Esophagus muscularis mucosa (tissue), 4 donors: ENCODE results near the gene SH3D19. TPM values are rescaled to one million over a fixed set of nuclear protein-coding genes. Genes with fewer than 3 reads are reported as not detected.

Experiments used
- DNase-seq: peaks from one replicate; pipeline ENCODE4 v3.0.0-alpha.2; 2017; ENCODE audit errors: extremely low spot score
- H3K27ac ChIP-seq, 4 donors: fragments of 200-600 bp; sonication (generic); replicated peaks in 1 of 4; 1 replicate in 3 of 4; 2 replicates in 1 of 4; pipeline ENCODE4 v1.5.1; 2016 to 2019; ENCODE audit warnings: mild to moderate bottlenecking in 1 of 4
- H3K27me3 ChIP-seq, 4 donors: fragments of 200-600 bp; sonication (generic); one replicate each; pipeline versions ENCODE4 v1.5.1 to v1.6.0; 2016 to 2019
- H3K36me3 ChIP-seq, 4 donors: fragments of 200-600 bp; sonication (generic); one replicate each; pipeline ENCODE4 v1.5.1; 2016 to 2019
- H3K4me1 ChIP-seq, 4 donors: fragments of 200-600 bp; sonication (generic); one replicate each; pipeline ENCODE4 v1.5.1; 2016 to 2019
- H3K4me3 ChIP-seq, 4 donors: fragments of 200-600 bp; sonication (generic); 1 replicate in 2 of 4; 2 replicates in 2 of 4; pipeline ENCODE4 v1.5.1; 2016 to 2019; ENCODE audit warnings: mild to moderate bottlenecking in 4 of 4, moderate library complexity in 1 of 4
- H3K9me3 ChIP-seq, 4 donors: fragments of 200-600 bp; sonication (generic); 1 replicate in 3 of 4; 2 replicates in 1 of 4; pipeline ENCODE4 v1.5.1; 2016 to 2019
- EP300 ChIP-seq: sonication (generic); formaldehyde crosslinking; IDR thresholded peaks from one replicate; pipeline ENCODE4 v1.6.1; 2017; ENCODE audit warnings: antibody characterized with exemption
- POLR2A ChIP-seq: fragments of 450-650 bp; IDR thresholded peaks from one replicate; pipeline ENCODE4 v1.6.1; 2017; ENCODE audit warnings: antibody characterized with exemption, moderate library complexity, mild to moderate bottlenecking, low read depth
- POLR2AphosphoS5 ChIP-seq, 2 donors: sonication (generic); formaldehyde crosslinking; IDR thresholded peaks; one replicate each; pipeline ENCODE4 v1.6.1; 2017; ENCODE audit warnings: antibody characterized with exemption in 2 of 2
- WGBS: methylation state at CpG from one replicate; pipeline ENCODE4 v1.1.5; 2018; 5-methylcytosine and 5-hydroxymethylcytosine counted together
- intact Hi-C: fragments of 100-400 bp; cut with DNase I; formaldehyde crosslinking; loops from one replicate; pipeline ENCODE4 v1.15.1; 2023
- total RNA-seq, 4 donors: library from RNA; depleted of rRNA; stranded (reverse); fragments of >200 nt; gene quantifications; one replicate each; pipeline versions ENCODE4 v1.1.0 to v1.2.1, GENCODE V29; 2016
- TF ChIP-seq, protein P1 (sequence below), 3 experiments: fragments of 200-600 bp in 2 of 3; fragments of 450-650 bp in 1 of 3; sonication (generic) in 2 of 3; IDR thresholded peaks; one replicate each; pipeline ENCODE4 v1.5.1; 2017 to 2019; ENCODE audit warnings: antibody characterized with exemption in 3 of 3, mild to moderate bottlenecking in 2 of 3, moderate library complexity in 1 of 3

The SH3D19 gene
- total RNA-seq, 4 donors from 2014 or later, result 115 to 186 (median 177) TPM

DNA sequence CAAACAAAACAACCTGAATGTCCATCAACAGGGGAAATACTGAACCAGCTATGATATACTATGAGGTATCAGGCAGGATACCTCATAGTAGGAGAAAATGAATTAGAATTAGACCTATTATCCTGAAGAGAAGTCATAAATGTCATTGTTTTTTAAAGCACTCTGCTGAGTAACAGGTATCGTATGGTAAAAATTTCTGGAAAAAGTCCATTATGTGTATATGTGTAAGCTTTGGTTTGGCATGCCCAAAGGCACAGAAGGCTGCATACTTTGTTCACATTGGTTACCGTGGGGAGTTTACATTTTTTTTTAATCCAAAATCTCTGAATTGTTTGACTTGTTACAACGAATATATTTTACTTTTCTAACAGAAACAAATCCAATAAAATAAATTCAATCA lies 155.5 kb downstream of the SH3D19 start:
- WGBS, result 53% methylated on average over 3 of the region's 3 CpGs
- peaks cover 0 to 22% (median 14%) of the 10 kb centered on the region in 4 donors for H3K36me3 ChIP-seq
- TF ChIP-seq EP300 (no peak), POLR2A (no peak), POLR2AphosphoS5 (IDR thresholded peaks at IDR 0.05) (no peak)
- TF ChIP-seq, protein P1, sequence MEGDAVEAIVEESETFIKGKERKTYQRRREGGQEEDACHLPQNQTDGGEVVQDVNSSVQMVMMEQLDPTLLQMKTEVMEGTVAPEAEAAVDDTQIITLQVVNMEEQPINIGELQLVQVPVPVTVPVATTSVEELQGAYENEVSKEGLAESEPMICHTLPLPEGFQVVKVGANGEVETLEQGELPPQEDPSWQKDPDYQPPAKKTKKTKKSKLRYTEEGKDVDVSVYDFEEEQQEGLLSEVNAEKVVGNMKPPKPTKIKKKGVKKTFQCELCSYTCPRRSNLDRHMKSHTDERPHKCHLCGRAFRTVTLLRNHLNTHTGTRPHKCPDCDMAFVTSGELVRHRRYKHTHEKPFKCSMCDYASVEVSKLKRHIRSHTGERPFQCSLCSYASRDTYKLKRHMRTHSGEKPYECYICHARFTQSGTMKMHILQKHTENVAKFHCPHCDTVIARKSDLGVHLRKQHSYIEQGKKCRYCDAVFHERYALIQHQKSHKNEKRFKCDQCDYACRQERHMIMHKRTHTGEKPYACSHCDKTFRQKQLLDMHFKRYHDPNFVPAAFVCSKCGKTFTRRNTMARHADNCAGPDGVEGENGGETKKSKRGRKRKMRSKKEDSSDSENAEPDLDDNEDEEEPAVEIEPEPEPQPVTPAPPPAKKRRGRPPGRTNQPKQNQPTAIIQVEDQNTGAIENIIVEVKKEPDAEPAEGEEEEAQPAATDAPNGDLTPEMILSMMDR (IDR thresholded peaks at IDR 0.05), result no peak
- H3K9me3 ChIP-seq, result no peaks in the 10 kb centered on the region
- H3K4me1 ChIP-seq, result peaks cover 19 to 78% (median 61%) of the 10 kb centered on the region in 4 donors
- no peak for DNase-seq
- H3K27ac ChIP-seq, result peak overlapping the region; percentile 36 to 67 (median 60)
- H3K4me3 ChIP-seq, result no peak overlapping the region
- H3K27me3 ChIP-seq, result no peaks in the 10 kb centered on the region
- intact Hi-C loops, result loop anchor here (10.0 kb wide), 1 partner anchor 155 kb away; the partner anchor contains the start of gene SH3D19

DNA sequence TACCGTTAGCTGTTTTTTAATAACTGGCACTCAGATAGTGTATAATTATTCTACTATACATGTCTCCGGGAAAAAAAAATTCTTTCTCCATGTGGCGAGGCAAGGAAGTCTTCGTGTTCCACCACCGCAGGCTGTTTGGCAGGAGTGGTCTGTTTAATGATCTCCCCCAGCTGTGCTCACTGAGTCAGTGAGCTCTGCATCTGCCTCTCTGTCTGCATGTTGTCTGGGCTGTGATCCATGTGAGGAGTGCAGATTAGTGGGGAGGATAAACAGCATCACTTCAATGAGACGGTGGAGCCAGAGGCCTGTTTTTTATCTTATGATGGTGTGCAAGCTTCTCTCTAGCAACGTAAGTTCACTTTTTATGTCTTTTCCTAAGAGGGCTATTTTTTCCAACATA lies 156.2 kb downstream of the SH3D19 start:
- no peak for TF ChIP-seq POLR2A
- peak; percentile 75 to 82 for TF ChIP-seq POLR2AphosphoS5 (IDR thresholded peaks at IDR 0.05)
- H3K9me3 ChIP-seq, result no peaks in the 10 kb centered on the region
- H3K36me3 ChIP-seq, result peaks cover 0 to 22% (median 13%) of the 10 kb centered on the region in 4 donors
- WGBS, result 36% methylated on average over 7 of the region's 7 CpGs
- H3K27ac ChIP-seq, result peak overlapping the region; percentile 40 to 71 (median 65)
- H3K4me1 ChIP-seq, result peaks cover 19 to 72% (median 54%) of the 10 kb centered on the region in 4 donors
- H3K4me3 ChIP-seq, result no peak overlapping the region
- H3K27me3 ChIP-seq, result no peaks in the 10 kb centered on the region
- no peak for DNase-seq
- intact Hi-C loops, result loop anchor here (10.0 kb wide), 1 partner anchor 156 kb away; the partner anchor contains the start of gene SH3D19

- no peaks in the 10 kb centered on the region for H3K9me3 ChIP-seq
- DNase-seq, result no peak
- WGBS, result 93% methylated on average over 24 of the region's 24 CpGs
- H3K4me3 ChIP-seq, result no peak overlapping the region
- H3K27ac ChIP-seq, result no peak overlapping the region
- H3K36me3 ChIP-seq, result peaks cover 6 to 33% (median 19%) of the 10 kb centered on the region in 4 donors
- intact Hi-C loops, result loop anchor here (10.0 kb wide), 1 partner anchor 157 kb away; the partner anchor contains the start of gene SH3D19
- TF ChIP-seq, protein P1 (IDR thresholded peaks at IDR 0.05), result no peak
- TF ChIP-seq POLR2A (no peak), POLR2AphosphoS5 (IDR thresholded peaks at IDR 0.05) (no peak), EP300 (no peak)
- H3K4me1 ChIP-seq, result peaks cover 19 to 55% (median 44%) of the 10 kb centered on the region in 4 donors
- no peaks in the 10 kb centered on the region for H3K27me3 ChIP-seq
These were observed 157.8 kb downstream of the SH3D19 start for GRCh38 chr4:151167561-151167960.

GRCh38 chr4:151166636-151167035 lies 158.8 kb downstream of the SH3D19 start:
- DNase-seq, result no peak
- Histone ChIP-seq H3K27ac (peak overlapping the region in 1 of 4 donors; percentile 1), H3K4me3 (no peak overlapping the region), H3K27me3 (no peaks in the 10 kb centered on the region), H3K36me3 (peaks cover 6 to 42% (median 20%) of the 10 kb centered on the region in 4 donors), H3K4me1 (peaks cover 19 to 46% (median 36%) of the 10 kb centered on the region in 4 donors), H3K9me3 (no peaks in the 10 kb centered on the region)
- intact Hi-C loops, result loop anchor here (10.0 kb wide), 1 partner anchor 158 kb away; the partner anchor contains the start of gene SH3D19
- 71% methylated on average over 4 of the region's 4 CpGs for WGBS
- no peak for TF ChIP-seq POLR2A
- TF ChIP-seq, protein P1 (IDR thresholded peaks at IDR 0.05), result no peak
- TF ChIP-seq EP300, result no peak
- no peak for TF ChIP-seq POLR2AphosphoS5 (IDR thresholded peaks at IDR 0.05)

- Histone ChIP-seq H3K27ac (peak overlapping the region in 3 of 4 donors; percentile 20 to 39 (median 38)), H3K36me3 (peaks cover 6 to 49% (median 23%) of the 10 kb centered on the region in 4 donors), H3K4me3 (no peak overlapping the region), H3K27me3 (no peaks in the 10 kb centered on the region), H3K4me1 (peaks cover 19 to 33% (median 25%) of the 10 kb centered on the region in 4 donors), H3K9me3 (no peaks in the 10 kb centered on the region)
- intact Hi-C loops, result loop anchor here (10.0 kb wide), 1 partner anchor 159 kb away; the partner anchor contains the start of gene SH3D19
- DNase-seq, result no peak
- WGBS, result 77% methylated on average over 10 of the region's 10 CpGs
- TF ChIP-seq EP300 (no peak), POLR2A (no peak), POLR2AphosphoS5 (IDR thresholded peaks at IDR 0.05) (no peak)
- TF ChIP-seq, protein P1 (IDR thresholded peaks at IDR 0.05), result no peak
These were observed 160.0 kb downstream of the SH3D19 start for GRCh38 chr4:151165205-151166000.
